ENCODE data around the gene GPRC5C. TPM values are rescaled to one million over a fixed set of nuclear protein-coding genes. Genes with fewer than 3 reads are reported as not detected.
A peak's percentile ranks its signal among the peaks of the same experiment; 100 is the strongest.

The GPRC5C gene
- total RNA-seq, 4 donors from 2014 or later, result 12.6 to 23.6 (median 14.5) TPM

- H3K27me3 ChIP-seq, result no peaks in the 10 kb centered on the region
- H3K9me3 ChIP-seq, result no peaks in the 10 kb centered on the region
- no peaks in the 10 kb centered on the region for H3K4me1 ChIP-seq
- H3K36me3 ChIP-seq, result no peaks in the 10 kb centered on the region
- intact Hi-C loops (cut with DNase I), result no loop called here
- 68% methylated on average over 12 of the region's 12 CpGs for WGBS
- DNase-seq (ENCODE audit: extremely low spot score), result no peak
- TF ChIP-seq POLR2AphosphoS5 (IDR thresholded peaks at IDR 0.05), result no peak
- no peak for TF ChIP-seq EP300 (IDR thresholded peaks at IDR 0.05)
- TF ChIP-seq POLR2A (IDR thresholded peaks at IDR 0.05; ENCODE audit: low read depth), result no peak
- no peak for TF ChIP-seq CTCF (IDR thresholded peaks at IDR 0.05)
- H3K4me3 ChIP-seq, result no peak overlapping the region
- no peak overlapping the region for H3K27ac ChIP-seq (replicated peaks in 1 of 4)
These were observed 14.5 kb upstream of the GPRC5C start for GRCh38 chr17:74417178-74418045.

GRCh38 chr17:74419928-74420411 is 11.9 kb upstream of the GPRC5C start:
- Histone ChIP-seq H3K9me3 (no peaks in the 10 kb centered on the region), H3K27ac (replicated peaks in 1 of 4) (no peak overlapping the region), H3K4me3 (no peak overlapping the region), H3K36me3 (no peaks in the 10 kb centered on the region), H3K4me1 (no peaks in the 10 kb centered on the region), H3K27me3 (peaks cover 0 to 4% (median 0%) of the 10 kb centered on the region in 4 donors)
- no peak for DNase-seq (ENCODE audit: extremely low spot score)
- intact Hi-C loops (cut with DNase I), result no loop called here
- 91% methylated on average over 10 of the region's 10 CpGs for WGBS
- no peak for TF ChIP-seq CTCF (IDR thresholded peaks at IDR 0.05)
- TF ChIP-seq POLR2A (IDR thresholded peaks at IDR 0.05; ENCODE audit: low read depth), result no peak
- TF ChIP-seq EP300 (IDR thresholded peaks at IDR 0.05), result no peak
- TF ChIP-seq POLR2AphosphoS5 (IDR thresholded peaks at IDR 0.05), result no peak

GRCh38 chr17:74424117-74424516 is 7.8 kb upstream of the GPRC5C start:
- Histone ChIP-seq H3K36me3 (no peaks in the 10 kb centered on the region), H3K4me1 (peaks cover 0 to 13% (median 3%) of the 10 kb centered on the region in 4 donors), H3K27me3 (peaks cover 0 to 4% (median 0%) of the 10 kb centered on the region in 4 donors), H3K27ac (replicated peaks in 1 of 4) (no peak overlapping the region), H3K4me3 (no peak overlapping the region), H3K9me3 (no peaks in the 10 kb centered on the region)
- WGBS, result 93% methylated on average over 7 of the region's 7 CpGs
- DNase-seq (ENCODE audit: extremely low spot score), result no peak
- TF ChIP-seq EP300 (IDR thresholded peaks at IDR 0.05) (no peak), POLR2A (IDR thresholded peaks at IDR 0.05; ENCODE audit: low read depth) (no peak)
- intact Hi-C loops (cut with DNase I), result no loop called here

- peaks cover 0 to 4% (median 0%) of the 10 kb centered on the region in 4 donors for H3K27me3 ChIP-seq
- 91% methylated on average over 12 of the region's 14 CpGs for WGBS
- intact Hi-C loops (cut with DNase I), result loop anchor here (5.0 kb wide), 1 partner anchor 42 kb away; no protein-coding TSS in a partner anchor
- TF ChIP-seq EP300 (IDR thresholded peaks at IDR 0.05), result no peak
- TF ChIP-seq POLR2A (IDR thresholded peaks at IDR 0.05; ENCODE audit: low read depth), result peak; percentile 39
- H3K9me3 ChIP-seq, result no peaks in the 10 kb centered on the region
- H3K4me1 ChIP-seq, result peaks cover under 1 to 16% (median 5%) of the 10 kb centered on the region in 4 donors
- H3K27ac ChIP-seq (replicated peaks in 1 of 4), result no peak overlapping the region
- no peak overlapping the region for H3K4me3 ChIP-seq
- no peaks in the 10 kb centered on the region for H3K36me3 ChIP-seq
- no peak for DNase-seq (ENCODE audit: extremely low spot score)
These were observed 7.2 kb upstream of the GPRC5C start for GRCh38 chr17:74424657-74425056.

- Histone ChIP-seq H3K36me3 (no peaks in the 10 kb centered on the region), H3K4me3 (no peak overlapping the region), H3K9me3 (no peaks in the 10 kb centered on the region), H3K27me3 (peaks cover 0 to 15% (median 4%) of the 10 kb centered on the region in 4 donors), H3K4me1 (peaks cover 20 to 25% (median 23%) of the 10 kb centered on the region in 4 donors), H3K27ac (replicated peaks in 1 of 4) (no peak overlapping the region)
- intact Hi-C loops (cut with DNase I), result loop anchor here (5.0 kb wide), 1 partner anchor 44 kb away; no protein-coding TSS in a partner anchor
- DNase-seq (ENCODE audit: extremely low spot score), result no peak
- TF ChIP-seq CTCF (IDR thresholded peaks at IDR 0.05), result no peak
- TF ChIP-seq EP300 (IDR thresholded peaks at IDR 0.05), result no peak
- no peak for TF ChIP-seq POLR2AphosphoS5 (IDR thresholded peaks at IDR 0.05)
- TF ChIP-seq POLR2A (IDR thresholded peaks at IDR 0.05; ENCODE audit: low read depth), result no peak
- 82% methylated on average over 9 of the region's 9 CpGs for WGBS
These were observed 5.3 kb upstream of the GPRC5C start for GRCh38 chr17:74426551-74427047.

All from esophagus muscularis mucosa (tissue), 4 donors.